Stimulated activated naive CD8-positive, alpha-beta T cell treated with anti-CD3 and anti-CD28 coated beads, Interleukin-15, Interleukin-2, amounts not matched to agents 100 ng/mL and 50 ng/mL, for 24 hours (primary cell): Measurements from ENCODE around the gene CDK5R1.
"Not testable (repeated sequence)": the region's sequence is repeated elsewhere in the genome, so short reads cannot be mapped to it uniquely, and the experiment has no call there.

Experiments used
- H3K27ac Mint-ChIP-seq: one replicate; pipeline ENCODE4 v1.8.0; 2021; ENCODE audit warnings: mild to moderate bottlenecking, mixed read lengths
- H3K27me3 Mint-ChIP-seq: one replicate; pipeline ENCODE4 v1.8.0; 2021; ENCODE audit warnings: mixed read lengths
- H3K36me3 Mint-ChIP-seq: one replicate; pipeline ENCODE4 v1.8.0; 2021; ENCODE audit warnings: low read depth, mixed read lengths
- H3K4me1 Mint-ChIP-seq: one replicate; pipeline ENCODE4 v1.8.0; 2021; ENCODE audit warnings: low read depth, mixed read lengths
- H3K4me3 Mint-ChIP-seq: one replicate; pipeline ENCODE4 v1.8.0; 2021; ENCODE audit warnings: mild to moderate bottlenecking, mixed read lengths
- H3K9me3 Mint-ChIP-seq: one replicate; pipeline ENCODE4 v1.8.0; 2021; ENCODE audit warnings: mixed read lengths

The CDK5R1 gene

DNA sequence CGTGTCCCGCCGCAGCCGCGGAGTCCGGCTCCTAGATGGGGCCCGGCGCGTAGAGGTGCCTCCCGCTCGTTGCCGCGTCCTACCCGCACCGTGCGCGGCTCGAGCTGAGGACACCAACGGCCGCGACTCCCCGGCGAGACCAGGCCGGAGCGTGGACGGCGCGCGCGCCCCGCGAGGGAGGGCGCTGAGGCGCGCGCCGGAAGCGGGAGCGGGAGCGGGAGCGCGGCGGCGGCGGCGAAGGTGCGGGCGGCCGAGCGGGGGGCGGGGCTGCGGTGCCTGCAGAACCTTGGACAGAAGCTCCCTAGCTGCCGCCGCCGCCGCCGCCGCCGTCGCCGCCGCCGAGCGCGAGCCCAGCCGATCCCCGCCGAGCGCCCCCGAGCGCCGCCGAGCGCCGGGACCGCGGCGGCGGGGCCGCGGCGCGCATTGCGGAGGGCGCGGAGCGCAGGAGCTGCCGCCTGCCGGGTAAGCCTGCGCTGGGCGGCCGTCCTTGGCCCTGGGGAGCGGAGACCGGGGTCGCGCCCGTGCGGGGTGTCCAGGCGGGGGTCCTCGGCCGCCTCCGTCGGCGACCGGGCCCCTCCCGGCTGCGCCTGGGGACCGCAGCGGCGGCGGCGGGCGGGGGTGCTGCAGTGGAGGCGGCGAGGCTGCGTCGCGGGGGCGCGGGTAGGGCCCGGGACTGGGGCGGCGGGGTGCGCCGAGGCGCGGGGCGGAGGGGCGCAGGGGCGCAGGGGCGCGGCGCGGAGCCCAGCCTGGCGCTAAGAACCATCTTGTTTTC is at the start of gene CDK5R1:
TSS of gene CDK5R1 (plus strand) at position 293 of the 772 bp plus-strand sequence. CDS start 628 bp downstream, outside the sequence.
- H3K27ac Mint-ChIP-seq: peak within 1 kb of the TSS; percentile 92
- peaks cover 47% of the 10 kb centered on the region for H3K4me1 Mint-ChIP-seq
- no peaks in the 10 kb centered on the region for H3K9me3 Mint-ChIP-seq
- no peaks in the 10 kb centered on the region for H3K27me3 Mint-ChIP-seq
- H3K4me3 Mint-ChIP-seq: peak within 1 kb of the TSS; percentile 98
- peaks cover 44% of the 10 kb centered on the region for H3K36me3 Mint-ChIP-seq

- Mint-ChIP-seq H3K9me3 (no peaks in the 10 kb centered on the region), H3K27ac (peak overlapping the region; percentile 36), H3K4me3 (no peak overlapping the region), H3K27me3 (peaks cover 8% of the 10 kb centered on the region), H3K4me1 (peaks cover 25% of the 10 kb centered on the region), H3K36me3 (peaks cover 8% of the 10 kb centered on the region)
These were observed 46.1 kb upstream of the CDK5R1 start for GRCh38 chr17:32440722-32441121.

GRCh38 chr17:32441886-32442285 is 44.9 kb upstream of the CDK5R1 start:
- Mint-ChIP-seq H3K27me3 (peaks cover 8% of the 10 kb centered on the region), H3K9me3 (no peaks in the 10 kb centered on the region), H3K4me3 (no peak overlapping the region), H3K4me1 (peaks cover 37% of the 10 kb centered on the region), H3K27ac (no peak overlapping the region), H3K36me3 (peaks cover 17% of the 10 kb centered on the region)

- Mint-ChIP-seq H3K36me3 (peaks cover 33% of the 10 kb centered on the region), H3K27ac (peak overlapping the region; percentile 86), H3K9me3 (no peaks in the 10 kb centered on the region), H3K4me1 (peaks cover 44% of the 10 kb centered on the region), H3K4me3 (peak overlapping the region; percentile 86), H3K27me3 (peaks cover 8% of the 10 kb centered on the region)
These were observed 42.9 kb upstream of the CDK5R1 start for GRCh38 chr17:32443827-32444300.

- Mint-ChIP-seq H3K4me1 (peaks cover 46% of the 10 kb centered on the region), H3K27me3 (peaks cover 8% of the 10 kb centered on the region), H3K27ac (peak within 1 kb of the TSS; percentile 86), H3K4me3 (peak within 1 kb of the TSS; percentile 86), H3K36me3 (peaks cover 38% of the 10 kb centered on the region), H3K9me3 (no peaks in the 10 kb centered on the region)
These were observed 42.3 kb upstream of the CDK5R1 start, which contains the start of gene PSMD11 for GRCh38 chr17:32444301-32445073. TSS of gene PSMD11 (plus strand) at chr17:32444510. CDS start at chr17:32444524, 14 bp downstream.

GRCh38 chr17:32445074-32445415 is 41.7 kb upstream of the CDK5R1 start:
- Mint-ChIP-seq H3K9me3 (no peaks in the 10 kb centered on the region), H3K27me3 (peaks cover 8% of the 10 kb centered on the region), H3K4me1 (peaks cover 51% of the 10 kb centered on the region)

GRCh38 chr17:32445497-32445896 is 41.3 kb upstream of the CDK5R1 start:
- Mint-ChIP-seq H3K27me3 (peaks cover 8% of the 10 kb centered on the region), H3K27ac (peak overlapping the region; percentile 86), H3K4me3 (peak overlapping the region; percentile 86), H3K4me1 (peaks cover 51% of the 10 kb centered on the region), H3K36me3 (peaks cover 45% of the 10 kb centered on the region), H3K9me3 (no peaks in the 10 kb centered on the region)

More at GRCh38 chr17:32445074-32445415, 41.7 kb upstream of the CDK5R1 start:
- H3K36me3 Mint-ChIP-seq: peaks cover 43% of the 10 kb centered on the region
- H3K27ac Mint-ChIP-seq: peak overlapping the region; percentile 86
- H3K4me3 Mint-ChIP-seq: peak overlapping the region; percentile 86

- Mint-ChIP-seq H3K4me1 (peaks cover 48% of the 10 kb centered on the region), H3K36me3 (peaks cover 50% of the 10 kb centered on the region), H3K4me3 (peak overlapping the region; percentile 86), H3K27ac (peak overlapping the region; percentile 86), H3K27me3 (peaks cover 8% of the 10 kb centered on the region), H3K9me3 (no peaks in the 10 kb centered on the region)
These were observed 40.8 kb upstream of the CDK5R1 start for GRCh38 chr17:32445971-32446370.

GRCh38 chr17:32446949-32447348 is 39.8 kb upstream of the CDK5R1 start:
- Mint-ChIP-seq H3K27ac (peak overlapping the region; percentile 19), H3K4me3 (peak overlapping the region; percentile 86), H3K36me3 (peaks cover 58% of the 10 kb centered on the region), H3K27me3 (peaks cover 5% of the 10 kb centered on the region), H3K9me3 (no peaks in the 10 kb centered on the region), H3K4me1 (peaks cover 42% of the 10 kb centered on the region)

GRCh38 chr17:32449963-32450362 is 36.8 kb upstream of the CDK5R1 start:
- Mint-ChIP-seq H3K36me3 (peaks cover 87% of the 10 kb centered on the region), H3K4me3 (no peak overlapping the region), H3K4me1 (peaks cover 34% of the 10 kb centered on the region), H3K9me3 (no peaks in the 10 kb centered on the region), H3K27ac (no peak overlapping the region), H3K27me3 (no peaks in the 10 kb centered on the region)

DNA sequence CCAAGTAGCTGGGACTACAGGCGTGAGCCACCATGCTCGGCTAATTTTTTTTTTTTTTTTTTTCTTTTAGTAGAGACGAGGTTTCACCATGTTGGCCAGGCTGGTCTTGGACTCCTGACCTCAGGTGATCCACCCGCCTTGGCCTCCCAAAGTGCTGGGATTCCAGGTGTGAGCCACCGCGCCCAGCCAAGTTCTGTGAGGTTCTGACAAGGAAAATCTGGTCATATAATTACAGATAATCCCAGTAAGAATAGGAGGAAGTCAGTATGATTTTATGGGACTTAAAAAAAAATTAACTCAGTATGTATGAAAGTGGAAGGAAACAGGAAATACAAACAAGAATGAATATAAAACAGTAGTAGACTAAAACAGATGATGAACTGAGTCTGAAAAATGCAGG is 36.4 kb upstream of the CDK5R1 start:
- peaks cover 87% of the 10 kb centered on the region for H3K36me3 Mint-ChIP-seq
- peaks cover 30% of the 10 kb centered on the region for H3K4me1 Mint-ChIP-seq
- H3K27ac Mint-ChIP-seq: peak overlapping the region; percentile 42

DNA sequence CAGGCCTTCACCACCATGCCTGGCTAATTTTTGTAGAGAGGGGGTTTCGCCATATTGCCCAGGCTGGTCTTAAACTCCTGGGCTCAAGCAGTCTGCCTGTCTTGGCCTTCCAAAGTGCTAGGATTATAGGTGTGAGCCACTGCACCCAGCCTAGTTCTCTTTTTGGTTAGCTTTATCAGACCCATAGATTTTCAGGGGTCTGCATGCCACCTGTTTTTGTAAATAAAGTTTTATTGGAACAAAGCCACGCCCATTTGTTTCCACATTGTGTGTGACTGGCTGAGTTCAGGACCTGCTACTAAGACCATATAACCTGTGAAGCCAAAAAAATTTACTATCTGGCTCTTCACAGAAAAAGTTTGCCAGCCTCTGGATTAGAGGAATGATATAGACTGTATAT is 34.9 kb upstream of the CDK5R1 start:
- Mint-ChIP-seq H3K27me3 (no peaks in the 10 kb centered on the region), H3K27ac (no peak overlapping the region), H3K9me3 (no peaks in the 10 kb centered on the region), H3K4me3 (no peak overlapping the region), H3K4me1 (peaks cover 17% of the 10 kb centered on the region), H3K36me3 (peaks cover 83% of the 10 kb centered on the region)

More for the DNA sequence above, 36.4 kb upstream of the CDK5R1 start:
- not testable (repeated sequence) for H3K4me3 Mint-ChIP-seq, H3K27me3 Mint-ChIP-seq, H3K9me3 Mint-ChIP-seq

DNA sequence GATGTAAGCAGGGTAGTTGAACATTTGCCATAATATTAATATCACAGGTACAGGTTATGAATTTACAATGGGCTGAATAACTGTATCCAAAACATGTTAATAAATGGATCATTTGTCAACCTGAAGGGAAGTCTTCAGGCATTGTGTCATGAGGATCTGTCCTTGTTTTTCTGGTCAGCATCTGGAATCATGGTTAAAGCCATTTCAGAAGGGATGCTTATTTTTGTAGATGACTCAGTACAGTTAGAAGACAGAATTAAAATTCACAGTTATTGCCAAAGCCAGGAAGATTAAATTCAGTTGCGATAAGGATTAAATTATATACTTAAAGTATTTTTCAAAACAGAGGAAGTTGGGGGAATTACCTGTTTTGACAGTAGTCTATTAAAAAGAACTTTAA is 34.5 kb upstream of the CDK5R1 start:
- Mint-ChIP-seq H3K27me3 (no peaks in the 10 kb centered on the region), H3K4me3 (no peak overlapping the region), H3K36me3 (peaks cover 83% of the 10 kb centered on the region), H3K9me3 (no peaks in the 10 kb centered on the region), H3K27ac (no peak overlapping the region), H3K4me1 (peaks cover 17% of the 10 kb centered on the region)

- no peak overlapping the region for H3K4me3 Mint-ChIP-seq
- peaks cover 87% of the 10 kb centered on the region for H3K36me3 Mint-ChIP-seq
- peaks cover 24% of the 10 kb centered on the region for H3K4me1 Mint-ChIP-seq
- no peaks in the 10 kb centered on the region for H3K27me3 Mint-ChIP-seq
- no peaks in the 10 kb centered on the region for H3K9me3 Mint-ChIP-seq
- no peak overlapping the region for H3K27ac Mint-ChIP-seq
These were observed 33.4 kb upstream of the CDK5R1 start for GRCh38 chr17:32453370-32453769.

GRCh38 chr17:32458371-32458770 is 28.4 kb upstream of the CDK5R1 start:
- Mint-ChIP-seq H3K27me3 (no peaks in the 10 kb centered on the region), H3K4me3 (no peak overlapping the region), H3K9me3 (no peaks in the 10 kb centered on the region), H3K4me1 (peaks cover 38% of the 10 kb centered on the region), H3K27ac (peak overlapping the region; percentile 62), H3K36me3 (peaks cover 82% of the 10 kb centered on the region)
